DOHH2 (cell line): ENCODE results near the gene RIPOR2.

Experiments
- H3F3A ChIP-seq: fragments of 200-600 bp; sonication (generic), shearing (Covaris generic); 2 replicates; pipeline ENCODE4 v1.6.0; 2016; ENCODE audit warnings: antibody characterized with exemption, mild to moderate bottlenecking; ENCODE audit not compliant: control insufficient read depth, insufficient read depth
- H3K27ac ChIP-seq: fragments of 200-600 bp; sonication (generic); 2 replicates; pipeline ENCODE4 v1.5.1; 2014; ENCODE audit warnings: low read depth, mild to moderate bottlenecking, low read length, moderate library complexity
- H3K27me3 ChIP-seq: fragments of 200-600 bp; sonication (generic); 2 replicates; pipeline ENCODE4 v1.6.1; 2014; ENCODE audit warnings: mild to moderate bottlenecking, low read length, mixed read lengths; ENCODE audit not compliant: control insufficient read depth
- H3K36me3 ChIP-seq: fragments of 200-600 bp; sonication (generic); 2 replicates; pipeline ENCODE4 v1.6.1; 2014; ENCODE audit warnings: mild to moderate bottlenecking, low read length, moderate library complexity, mixed read lengths; ENCODE audit not compliant: control insufficient read depth
- H3K4me1 ChIP-seq: fragments of 200-600 bp; sonication (generic); 2 replicates; pipeline ENCODE4 v1.6.1; 2014; ENCODE audit warnings: mild to moderate bottlenecking, low read length, mixed read lengths; ENCODE audit not compliant: control insufficient read depth
- H3K4me2 ChIP-seq: fragments of 200-600 bp; sonication (generic); 2 replicates; pipeline ENCODE4 v1.6.0; 2014; ENCODE audit warnings: mild to moderate bottlenecking, low read length, moderate library complexity
- H3K4me3 ChIP-seq: fragments of 200-600 bp; sonication (generic); 2 replicates; pipeline ENCODE4 v1.5.1; 2014; ENCODE audit warnings: mild to moderate bottlenecking, low read length, mixed read lengths
- H3K79me2 ChIP-seq: fragments of 200-600 bp; sonication (generic); 2 replicates; pipeline ENCODE4 v1.6.1; 2014; ENCODE audit warnings: mild to moderate bottlenecking, low read length, mixed read lengths; ENCODE audit not compliant: control insufficient read depth
- H3K9me2 ChIP-seq: fragments of 200-600 bp; sonication (generic); replicated peaks from 2 replicates; pipeline ENCODE4 v1.6.1; 2014; ENCODE audit warnings: mild to moderate bottlenecking, low read length, mixed read lengths; ENCODE audit not compliant: control insufficient read depth
- H3K9me3 ChIP-seq: fragments of 200-600 bp; sonication (generic); 2 replicates; pipeline ENCODE4 v1.6.1; 2014; ENCODE audit warnings: antibody characterized with exemption, low read length, mixed read lengths; ENCODE audit not compliant: control insufficient read depth, insufficient read depth
- H4K20me1 ChIP-seq: fragments of 200-600 bp; sonication (generic); 2 replicates; pipeline ENCODE4 v1.6.0; 2014; ENCODE audit warnings: low read depth, mild to moderate bottlenecking, antibody characterized with exemption, low read length, moderate library complexity; ENCODE audit not compliant: control insufficient read depth, insufficient read depth
- EZH2phosphoT487 ChIP-seq: fragments of 200-600 bp; sonication (generic); IDR thresholded peaks from 2 replicates; pipeline ENCODE4 v1.6.1; 2017; ENCODE audit warnings: borderline replicate concordance, mild to moderate bottlenecking, antibody characterized with exemption, low read length, moderate library complexity, mixed read lengths
- TF ChIP-seq, protein P1 (sequence below): fragments of 200-600 bp; sonication (generic); IDR thresholded peaks from one replicate; pipeline ENCODE4 v1.5.1; 2014; ENCODE audit warnings: antibody characterized with exemption, mild to moderate bottlenecking, low read depth, low read length; ENCODE audit not compliant: poor library complexity, severe bottlenecking

Gene RIPOR2

DNA sequence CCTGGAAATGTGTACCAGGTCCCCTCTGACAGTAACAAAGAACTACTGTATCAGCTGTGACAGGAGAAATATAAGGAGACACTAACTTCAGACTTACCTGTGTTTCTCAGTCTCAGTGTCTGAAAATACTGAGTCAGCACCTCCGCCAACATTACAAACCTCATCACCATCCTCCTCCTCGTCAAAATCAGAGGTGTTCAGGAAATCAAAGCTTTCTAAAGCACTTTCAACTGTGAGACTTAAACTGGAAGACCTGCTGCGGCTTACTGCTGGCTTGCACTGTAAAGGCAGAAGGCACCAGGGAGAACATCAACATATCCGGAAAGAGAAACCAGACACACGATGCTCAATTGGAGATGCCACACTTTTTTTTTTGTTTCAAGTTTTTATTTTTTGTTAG is 96.8 kb downstream of the RIPOR2 start:
- Histone ChIP-seq H3K27me3 (no peaks in the 10 kb centered on the region), H3K9me3 (no peaks in the 10 kb centered on the region), H3F3A (0 out of 2 replicates have a peak, but pooled peaks cover 7% of the 10 kb centered on the region), H4K20me1 (no peaks in the 10 kb centered on the region), H3K27ac (no peak overlapping the region), H3K4me1 (no peaks in the 10 kb centered on the region), H3K4me3 (no peak overlapping the region), H3K4me2 (no peak overlapping the region), H3K36me3 (peaks cover 70% of the 10 kb centered on the region), H3K9me2 (no peaks in the 10 kb centered on the region), H3K79me2 (no peaks in the 10 kb centered on the region)
- TF ChIP-seq, protein P1, sequence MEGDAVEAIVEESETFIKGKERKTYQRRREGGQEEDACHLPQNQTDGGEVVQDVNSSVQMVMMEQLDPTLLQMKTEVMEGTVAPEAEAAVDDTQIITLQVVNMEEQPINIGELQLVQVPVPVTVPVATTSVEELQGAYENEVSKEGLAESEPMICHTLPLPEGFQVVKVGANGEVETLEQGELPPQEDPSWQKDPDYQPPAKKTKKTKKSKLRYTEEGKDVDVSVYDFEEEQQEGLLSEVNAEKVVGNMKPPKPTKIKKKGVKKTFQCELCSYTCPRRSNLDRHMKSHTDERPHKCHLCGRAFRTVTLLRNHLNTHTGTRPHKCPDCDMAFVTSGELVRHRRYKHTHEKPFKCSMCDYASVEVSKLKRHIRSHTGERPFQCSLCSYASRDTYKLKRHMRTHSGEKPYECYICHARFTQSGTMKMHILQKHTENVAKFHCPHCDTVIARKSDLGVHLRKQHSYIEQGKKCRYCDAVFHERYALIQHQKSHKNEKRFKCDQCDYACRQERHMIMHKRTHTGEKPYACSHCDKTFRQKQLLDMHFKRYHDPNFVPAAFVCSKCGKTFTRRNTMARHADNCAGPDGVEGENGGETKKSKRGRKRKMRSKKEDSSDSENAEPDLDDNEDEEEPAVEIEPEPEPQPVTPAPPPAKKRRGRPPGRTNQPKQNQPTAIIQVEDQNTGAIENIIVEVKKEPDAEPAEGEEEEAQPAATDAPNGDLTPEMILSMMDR, result no peak
- no peak for TF ChIP-seq EZH2phosphoT487

DNA sequence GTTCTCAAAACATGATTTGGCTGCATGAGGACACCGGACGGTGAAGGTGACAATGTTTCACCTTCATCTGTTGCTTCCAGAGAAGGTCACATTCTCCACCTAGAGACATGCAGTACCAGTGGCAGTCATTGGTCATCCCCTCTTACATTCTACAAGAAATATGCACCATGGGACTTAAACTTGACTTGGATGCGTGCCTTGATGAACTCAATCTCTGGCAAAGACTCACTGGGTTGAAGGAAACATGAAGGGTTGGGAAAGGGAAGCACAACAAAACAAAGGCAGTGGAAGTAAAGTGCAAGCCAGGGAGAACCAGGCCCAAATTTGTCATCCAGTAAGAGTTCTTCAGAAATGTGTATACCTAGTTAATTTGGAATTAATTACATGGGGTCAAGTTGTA is 97.7 kb downstream of the RIPOR2 start:
- H3K4me3 ChIP-seq, result no peak overlapping the region
- H3K79me2 ChIP-seq, result no peaks in the 10 kb centered on the region
- no peak overlapping the region for H3K27ac ChIP-seq
- no peaks in the 10 kb centered on the region for H3K9me3 ChIP-seq
- H3K9me2 ChIP-seq, result no peaks in the 10 kb centered on the region
- TF ChIP-seq, protein P1, result no peak
- no peaks in the 10 kb centered on the region for H3K4me1 ChIP-seq
- H3K27me3 ChIP-seq, result no peaks in the 10 kb centered on the region
- H3K36me3 ChIP-seq, result peaks cover 68% of the 10 kb centered on the region
- no peaks in the 10 kb centered on the region for H4K20me1 ChIP-seq
- H3K4me2 ChIP-seq, result no peak overlapping the region
- 0 out of 2 replicates have a peak, but pooled peaks cover 7% of the 10 kb centered on the region for H3F3A ChIP-seq

DNA sequence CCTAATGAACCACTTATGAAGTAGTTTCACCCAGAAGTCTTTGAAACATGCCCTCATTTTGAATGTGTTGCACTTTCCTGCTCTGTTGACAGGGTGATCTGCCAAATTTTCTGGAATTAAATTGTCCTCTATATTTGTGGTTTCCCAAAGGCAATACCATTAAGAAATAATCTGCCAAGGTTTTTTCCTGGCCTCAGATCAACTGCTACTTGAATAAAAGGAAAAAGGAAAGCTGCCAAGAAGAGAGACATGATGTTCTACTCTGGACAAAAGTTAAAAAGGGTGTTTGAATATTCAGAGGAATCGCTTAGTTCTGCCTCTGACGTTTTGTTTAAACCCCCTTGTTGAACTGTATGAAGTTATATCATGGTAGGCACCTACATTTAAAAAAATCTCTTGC is 99.7 kb downstream of the RIPOR2 start:
- H3K36me3 ChIP-seq, result peaks cover 68% of the 10 kb centered on the region
- no peaks in the 10 kb centered on the region for H4K20me1 ChIP-seq
- TF ChIP-seq EZH2phosphoT487, result no peak
- no peak overlapping the region for H3K4me3 ChIP-seq
- no peaks in the 10 kb centered on the region for H3K9me2 ChIP-seq
- no peak overlapping the region for H3K4me2 ChIP-seq
- no peaks in the 10 kb centered on the region for H3K4me1 ChIP-seq
- H3F3A ChIP-seq, result 0 out of 2 replicates have a peak, but pooled peaks cover 4% of the 10 kb centered on the region
- H3K27ac ChIP-seq, result no peak overlapping the region
- no peaks in the 10 kb centered on the region for H3K9me3 ChIP-seq
- no peaks in the 10 kb centered on the region for H3K27me3 ChIP-seq
- no peaks in the 10 kb centered on the region for H3K79me2 ChIP-seq

DNA sequence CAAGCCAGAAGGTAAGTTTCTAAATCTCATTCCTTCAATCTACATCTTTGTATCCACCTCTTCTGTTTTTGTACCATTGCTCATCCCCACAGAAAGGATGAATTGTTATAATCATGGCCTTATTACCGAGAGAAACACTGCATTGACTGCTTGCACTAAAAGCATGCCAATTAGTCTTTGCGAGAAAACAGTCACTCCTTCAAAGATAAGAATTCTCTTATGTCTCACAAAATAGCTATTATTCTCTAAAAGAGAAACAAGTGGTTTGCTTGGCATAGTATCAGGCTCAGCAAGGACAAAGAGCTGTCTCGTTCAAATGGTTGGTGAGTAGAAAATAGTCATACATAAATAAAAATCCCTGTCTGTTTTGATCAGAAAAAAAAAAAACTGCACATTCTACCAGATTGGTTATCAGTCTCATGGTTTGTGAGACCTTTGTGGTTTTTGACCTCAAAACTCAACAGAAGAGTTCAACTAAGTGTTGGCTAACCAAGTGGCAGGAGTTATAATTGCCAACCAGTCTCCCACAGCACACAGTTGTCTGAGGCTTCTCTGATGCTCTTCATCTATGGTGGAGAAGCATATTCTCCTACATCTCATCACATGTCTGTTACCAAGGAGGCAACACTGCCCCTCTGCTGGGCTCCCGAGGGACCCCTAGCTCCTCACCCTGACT is 101.9 kb downstream of the RIPOR2 start:
- H3K79me2 ChIP-seq, result no peaks in the 10 kb centered on the region
- H3F3A ChIP-seq, result no peaks in the 10 kb centered on the region
- no peaks in the 10 kb centered on the region for H3K9me2 ChIP-seq
- no peak overlapping the region for H3K4me2 ChIP-seq
- no peak overlapping the region for H3K27ac ChIP-seq
- TF ChIP-seq, protein P1, result no peak
- TF ChIP-seq EZH2phosphoT487, result no peak
- no peaks in the 10 kb centered on the region for H3K9me3 ChIP-seq
- peaks cover 65% of the 10 kb centered on the region for H3K36me3 ChIP-seq
- no peaks in the 10 kb centered on the region for H4K20me1 ChIP-seq
- no peaks in the 10 kb centered on the region for H3K27me3 ChIP-seq
- no peak overlapping the region for H3K4me3 ChIP-seq
- no peaks in the 10 kb centered on the region for H3K4me1 ChIP-seq
